Nephron progenitor cell (in vitro differentiated cells): ENCODE data around the gene MAN2A2.
"Not testable (repeated sequence)": the region's sequence is repeated elsewhere in the genome, so short reads cannot be mapped to it uniquely, and the experiment has no call there.

Experiments used
- DNase-seq: peaks from one replicate; pipeline ENCODE4 v3.0.0; 2021
- H3K27ac Mint-ChIP-seq: 2 replicates; pipeline ENCODE4 v1.8.0; 2021; ENCODE audit warnings: mild to moderate bottlenecking, moderate library complexity, mixed read lengths
- H3K27me3 Mint-ChIP-seq: 2 replicates; pipeline ENCODE4 v1.8.0; 2021; ENCODE audit warnings: mild to moderate bottlenecking, low read depth, mixed read lengths; ENCODE audit not compliant: poor library complexity
- H3K36me3 Mint-ChIP-seq: 2 replicates; pipeline ENCODE4 v1.8.0; 2021; ENCODE audit warnings: low read depth, mixed read lengths
- H3K4me1 Mint-ChIP-seq: 2 replicates; pipeline ENCODE4 v1.8.0; 2021; ENCODE audit warnings: mixed read lengths
- H3K4me3 Mint-ChIP-seq: 2 replicates; pipeline ENCODE4 v1.8.0; 2021; ENCODE audit warnings: mild to moderate bottlenecking, moderate library complexity, mixed read lengths
- H3K9me3 Mint-ChIP-seq: 2 replicates; pipeline ENCODE4 v1.8.0; 2021; ENCODE audit warnings: mild to moderate bottlenecking, moderate library complexity, mixed read lengths
- TF ChIP-seq, protein P1 (sequence below): fragments of 200-600 bp; sonication (generic); IDR thresholded peaks from 2 replicates; pipeline ENCODE4 v1.5.0; 2021; ENCODE audit warnings: antibody characterized with exemption

The MAN2A2 gene

DNA sequence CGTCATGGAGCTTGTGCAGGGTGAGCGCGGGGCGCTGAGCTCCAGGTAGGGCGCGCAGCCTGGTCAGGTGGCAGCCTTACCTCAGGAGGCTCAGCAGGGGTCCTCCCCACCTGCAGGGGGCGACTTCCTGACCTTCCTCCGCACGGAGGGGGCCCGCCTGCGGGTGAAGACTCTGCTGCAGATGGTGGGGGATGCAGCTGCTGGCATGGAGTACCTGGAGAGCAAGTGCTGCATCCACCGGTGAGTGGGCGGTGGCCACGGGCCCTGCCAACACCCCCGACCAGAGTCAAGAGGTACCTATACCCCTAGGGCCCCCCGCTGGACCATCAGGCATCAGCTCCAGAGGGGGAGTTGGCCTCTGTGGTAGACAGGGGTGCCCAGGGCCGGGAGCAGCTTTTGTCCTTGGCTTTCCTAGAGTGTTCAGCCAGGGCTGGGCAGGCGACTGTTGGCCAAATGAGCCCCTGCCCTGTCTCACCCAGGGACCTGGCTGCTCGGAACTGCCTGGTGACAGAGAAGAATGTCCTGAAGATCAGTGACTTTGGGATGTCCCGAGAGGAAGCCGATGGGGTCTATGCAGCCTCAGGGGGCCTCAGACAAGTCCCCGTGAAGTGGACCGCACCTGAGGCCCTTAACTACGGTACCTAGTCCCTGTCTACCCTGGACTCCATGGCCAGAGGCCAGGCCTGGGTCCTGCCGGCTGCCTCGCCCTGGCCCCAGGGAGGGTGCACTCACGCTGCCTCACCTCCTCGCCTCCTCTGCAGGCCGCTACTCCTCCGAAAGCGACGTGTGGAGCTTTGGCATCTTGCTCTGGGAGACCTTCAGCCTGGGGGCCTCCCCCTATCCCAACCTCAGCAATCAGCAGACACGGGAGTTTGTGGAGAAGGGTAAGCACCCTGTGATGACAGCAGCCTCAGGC lies 9.7 kb upstream of the MAN2A2 start:
- Mint-ChIP-seq H3K36me3 (peaks cover 10% of the 10 kb centered on the region), H3K27me3 (peaks cover 8% of the 10 kb centered on the region), H3K4me3 (no peak overlapping the region), H3K27ac (no peak overlapping the region), H3K9me3 (no peaks in the 10 kb centered on the region), H3K4me1 (peaks cover 29% of the 10 kb centered on the region)
- TF ChIP-seq, protein P1, sequence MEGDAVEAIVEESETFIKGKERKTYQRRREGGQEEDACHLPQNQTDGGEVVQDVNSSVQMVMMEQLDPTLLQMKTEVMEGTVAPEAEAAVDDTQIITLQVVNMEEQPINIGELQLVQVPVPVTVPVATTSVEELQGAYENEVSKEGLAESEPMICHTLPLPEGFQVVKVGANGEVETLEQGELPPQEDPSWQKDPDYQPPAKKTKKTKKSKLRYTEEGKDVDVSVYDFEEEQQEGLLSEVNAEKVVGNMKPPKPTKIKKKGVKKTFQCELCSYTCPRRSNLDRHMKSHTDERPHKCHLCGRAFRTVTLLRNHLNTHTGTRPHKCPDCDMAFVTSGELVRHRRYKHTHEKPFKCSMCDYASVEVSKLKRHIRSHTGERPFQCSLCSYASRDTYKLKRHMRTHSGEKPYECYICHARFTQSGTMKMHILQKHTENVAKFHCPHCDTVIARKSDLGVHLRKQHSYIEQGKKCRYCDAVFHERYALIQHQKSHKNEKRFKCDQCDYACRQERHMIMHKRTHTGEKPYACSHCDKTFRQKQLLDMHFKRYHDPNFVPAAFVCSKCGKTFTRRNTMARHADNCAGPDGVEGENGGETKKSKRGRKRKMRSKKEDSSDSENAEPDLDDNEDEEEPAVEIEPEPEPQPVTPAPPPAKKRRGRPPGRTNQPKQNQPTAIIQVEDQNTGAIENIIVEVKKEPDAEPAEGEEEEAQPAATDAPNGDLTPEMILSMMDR, result no peak
- DNase-seq, result no peak

DNA sequence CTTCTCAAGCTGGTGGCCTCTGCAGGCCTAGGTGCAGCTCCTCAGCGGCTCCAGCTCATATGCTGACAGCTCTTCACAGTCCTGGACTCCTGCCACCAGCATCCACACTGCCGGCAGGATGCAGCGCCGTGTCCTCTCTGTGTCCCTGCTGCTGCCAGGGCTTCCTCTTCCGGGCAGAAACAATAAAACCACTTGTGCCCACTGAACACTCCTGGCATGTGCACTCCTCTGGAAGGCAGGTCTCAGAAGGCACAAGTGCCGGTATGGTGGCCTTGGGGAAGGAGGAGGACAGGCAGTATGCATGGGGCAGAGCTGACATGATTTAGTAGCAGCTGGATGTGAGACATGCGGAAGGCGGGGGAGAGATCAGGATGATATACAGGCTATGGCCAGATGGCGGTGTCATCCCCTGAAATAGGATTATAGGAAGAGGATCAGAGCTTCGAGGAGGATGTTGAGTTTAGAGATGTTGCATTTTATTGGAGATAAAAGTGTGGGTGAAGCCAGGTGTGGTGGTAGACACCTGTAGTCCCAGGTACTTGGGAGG lies 7.5 kb upstream of the MAN2A2 start:
- Mint-ChIP-seq H3K27me3 (peaks cover 18% of the 10 kb centered on the region), H3K9me3 (no peaks in the 10 kb centered on the region), H3K4me3 (no peak overlapping the region), H3K27ac (no peak overlapping the region), H3K36me3 (peaks cover 10% of the 10 kb centered on the region), H3K4me1 (peaks cover 10% of the 10 kb centered on the region)
- no peak for DNase-seq
- TF ChIP-seq, protein P1, result no peak

DNA sequence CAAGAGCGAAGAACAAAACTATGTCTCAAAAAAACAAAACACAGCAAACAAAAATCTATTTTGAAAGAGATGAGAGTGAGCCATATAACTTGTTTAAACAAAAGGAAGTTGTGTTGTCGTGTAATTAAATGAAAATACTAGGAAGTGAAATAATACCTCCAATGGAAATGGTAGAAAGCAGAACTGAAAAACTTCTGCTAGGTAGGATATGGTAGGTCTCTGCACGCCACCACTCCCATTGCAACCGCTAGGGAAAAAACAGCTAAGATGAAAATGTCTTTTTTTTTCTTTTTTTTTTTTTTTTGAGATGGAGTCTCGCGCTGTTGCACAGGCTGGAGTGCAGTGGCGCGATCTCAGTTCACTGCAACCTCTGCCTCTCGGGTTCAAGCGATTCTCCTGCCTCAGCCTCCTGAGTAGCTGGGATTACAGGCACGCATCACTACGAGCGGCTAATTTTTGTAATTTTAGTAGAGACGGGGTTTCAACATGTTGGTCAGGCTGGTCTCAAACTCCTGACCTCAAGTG lies 5.9 kb upstream of the MAN2A2 start:
- DNase-seq, H3K36me3 Mint-ChIP-seq, H3K27ac Mint-ChIP-seq, H3K4me3 Mint-ChIP-seq, H3K9me3 Mint-ChIP-seq: not testable (repeated sequence)
- H3K27me3 Mint-ChIP-seq, result peaks cover 21% of the 10 kb centered on the region
- H3K4me1 Mint-ChIP-seq, result peaks cover 20% of the 10 kb centered on the region

DNA sequence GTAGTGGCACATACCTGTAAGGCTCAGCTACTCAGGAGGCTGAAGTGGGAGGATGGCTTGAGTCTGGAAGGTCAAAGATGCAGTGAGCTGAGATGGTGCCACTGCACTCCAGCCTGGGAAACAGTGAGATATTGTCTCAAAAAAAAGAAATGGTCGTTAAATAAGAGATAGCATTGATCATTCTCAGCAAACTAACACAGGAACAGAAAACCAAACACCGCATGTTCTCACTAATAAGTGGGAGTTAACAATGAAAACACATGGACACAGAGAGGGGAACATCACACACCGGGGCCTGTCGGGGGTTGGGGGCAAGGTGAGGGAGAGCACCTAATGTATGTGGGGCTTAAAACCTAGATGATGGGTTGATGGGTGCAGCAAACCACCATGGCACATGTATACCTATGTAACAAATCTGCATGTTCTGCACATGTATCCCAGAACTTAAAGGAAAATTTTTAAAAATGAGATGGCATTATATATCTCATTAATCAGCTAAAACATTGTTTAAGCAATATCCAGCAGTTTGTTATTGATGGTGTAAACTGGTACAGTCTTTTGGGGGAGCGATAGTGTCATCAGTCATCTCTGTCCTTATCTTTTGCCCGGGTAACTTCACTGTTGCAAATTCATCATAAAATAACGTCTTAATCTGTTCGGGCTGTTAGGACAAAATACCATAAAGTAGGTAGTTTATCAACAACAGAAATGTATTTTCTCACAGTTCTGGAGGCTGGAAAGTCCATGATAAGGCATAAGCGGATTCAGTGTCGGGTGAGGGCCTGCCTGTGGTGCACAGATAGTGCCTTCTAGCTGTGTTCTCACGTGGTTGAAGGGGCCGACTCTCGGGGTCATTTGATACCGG lies 1.7 kb upstream of the MAN2A2 start:
- H3K27ac Mint-ChIP-seq, result peak overlapping the region; percentile 39
- TF ChIP-seq, protein P1, result no peak
- DNase-seq, result no peak
- peaks cover 31% of the 10 kb centered on the region for H3K27me3 Mint-ChIP-seq
- H3K36me3 Mint-ChIP-seq, result peaks cover 14% of the 10 kb centered on the region
- no peaks in the 10 kb centered on the region for H3K9me3 Mint-ChIP-seq
- peaks cover 25% of the 10 kb centered on the region for H3K4me1 Mint-ChIP-seq
- peak overlapping the region; percentile 87 for H3K4me3 Mint-ChIP-seq

DNA sequence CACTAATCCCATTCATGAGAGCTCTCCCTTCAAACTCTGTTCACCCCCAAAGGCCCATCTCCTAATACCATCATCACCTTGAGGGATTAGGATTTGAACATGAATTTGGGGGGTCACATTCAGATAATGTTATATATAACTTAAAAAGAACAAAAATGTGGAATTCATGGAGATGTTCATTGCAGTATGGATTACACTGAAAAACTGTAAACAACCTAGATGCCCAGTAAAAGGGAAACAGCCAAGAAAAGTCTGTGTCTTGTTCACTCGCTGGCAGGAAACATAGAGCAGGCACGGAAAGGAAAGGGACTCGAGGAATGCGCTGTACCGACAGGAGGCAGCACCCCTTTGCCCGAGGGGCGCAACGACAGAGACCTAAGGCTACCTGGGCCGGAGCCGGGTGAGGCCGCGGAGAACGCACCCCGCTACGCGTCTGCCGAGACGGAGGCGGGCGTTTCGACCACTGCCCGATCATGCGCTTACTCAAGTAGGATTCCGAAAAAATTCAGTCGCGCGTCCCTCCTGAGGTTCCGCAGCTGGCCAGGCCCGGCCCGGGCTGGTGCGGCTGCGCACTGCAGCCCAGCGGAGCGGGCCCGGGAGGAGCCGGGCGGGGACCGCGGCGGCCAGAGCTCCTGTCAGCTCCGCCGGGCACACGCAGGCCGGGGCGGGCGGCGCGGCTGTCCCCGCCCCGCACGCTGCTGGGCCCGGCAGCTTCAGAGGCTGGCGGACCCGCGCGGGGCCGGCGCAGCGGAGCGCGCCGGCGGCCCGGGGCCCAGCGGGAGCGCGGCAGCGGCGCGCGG lies 862 bp upstream of the MAN2A2 start:
- peak overlapping the region; percentile 87 for H3K4me3 Mint-ChIP-seq
- H3K27me3 Mint-ChIP-seq, result peaks cover 31% of the 10 kb centered on the region
- TF ChIP-seq, protein P1, result peak; percentile 40
- H3K36me3 Mint-ChIP-seq, result peaks cover 21% of the 10 kb centered on the region
- DNase-seq, result peak; percentile 76
- H3K27ac Mint-ChIP-seq, result peak overlapping the region; percentile 39
- peaks cover 25% of the 10 kb centered on the region for H3K4me1 Mint-ChIP-seq
- H3K9me3 Mint-ChIP-seq, result no peaks in the 10 kb centered on the region
